ENCODE results near the gene FYB1.

FYB1 gene

DNA sequence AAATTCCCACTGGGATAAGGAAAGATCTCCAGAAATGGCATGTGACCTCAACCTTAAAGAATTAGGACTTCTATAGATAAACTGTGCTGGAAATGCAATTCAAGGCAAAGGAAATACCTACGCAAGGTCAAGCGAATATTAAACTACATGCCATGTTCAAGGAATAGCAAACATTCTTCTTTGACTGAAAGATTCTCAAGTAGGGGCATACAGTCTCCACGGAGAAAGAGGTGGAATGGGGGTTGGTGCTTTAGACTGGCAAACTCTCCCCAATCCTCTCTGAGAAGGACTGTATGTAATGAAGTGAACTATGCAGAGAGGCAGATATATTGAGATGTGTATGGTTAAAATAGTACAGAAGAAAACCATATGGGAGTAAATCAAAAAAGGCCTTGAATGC, 151.3 kb downstream of the FYB1 start:
- Mint-ChIP-seq H3K4me1 (peaks cover 36% of the 10 kb centered on the region), H3K27me3 (no peaks in the 10 kb centered on the region), H3K4me3 (no peak overlapping the region), H3K27ac (no peak overlapping the region), H3K9me3 (peaks cover 27% of the 10 kb centered on the region in 2 donors)
- ATAC-seq (no peak), DNase-seq (no peak)

DNA sequence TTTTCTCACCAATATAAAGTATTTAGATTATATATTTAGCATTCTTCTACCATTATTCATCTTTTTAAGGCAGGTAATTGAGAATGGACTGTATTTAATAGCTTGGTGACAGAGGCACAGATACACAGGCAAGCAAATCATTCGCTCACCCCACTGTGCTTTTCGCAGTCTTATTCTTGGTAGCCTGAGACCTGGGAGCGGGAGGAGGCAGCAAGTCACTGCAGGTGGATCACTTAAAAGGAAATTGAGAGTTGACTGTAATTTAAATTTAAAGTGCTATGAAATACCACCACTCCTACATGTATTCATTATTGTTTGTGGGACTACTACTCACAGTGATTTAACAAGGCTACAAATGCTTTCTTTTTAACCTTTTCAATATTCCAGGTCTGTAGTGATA, 154.9 kb downstream of the FYB1 start:
- H3K27me3 Mint-ChIP-seq: no peaks in the 10 kb centered on the region
- ATAC-seq: no peak
- peaks cover 58% of the 10 kb centered on the region for H3K4me1 Mint-ChIP-seq
- peaks cover 27% of the 10 kb centered on the region in 2 donors for H3K9me3 Mint-ChIP-seq
- no peak overlapping the region for H3K27ac Mint-ChIP-seq
- DNase-seq: no peak
- H3K4me3 Mint-ChIP-seq: no peak overlapping the region

DNA sequence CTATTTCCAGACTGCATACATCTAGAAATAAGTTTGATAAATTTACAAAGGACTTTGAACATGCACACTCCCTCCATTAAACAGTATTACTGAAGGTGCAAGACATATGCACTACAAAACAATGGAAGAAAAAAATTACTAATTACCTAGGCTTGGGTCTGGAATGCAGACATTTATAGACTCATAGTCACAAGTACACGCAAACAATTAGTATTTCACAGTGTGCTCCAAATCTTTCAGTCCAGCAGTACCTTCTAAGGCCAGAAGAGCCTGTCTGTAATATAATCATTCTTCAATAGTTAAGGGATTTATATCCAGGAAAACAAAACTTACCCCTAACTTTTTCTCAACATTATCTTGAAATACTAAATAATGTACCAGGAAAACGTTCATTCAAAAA, 156.3 kb downstream of the FYB1 start:
- no peak overlapping the region for H3K27ac Mint-ChIP-seq
- H3K4me1 Mint-ChIP-seq: peaks cover 67% of the 10 kb centered on the region
- H3K27me3 Mint-ChIP-seq: no peaks in the 10 kb centered on the region
- ATAC-seq (no peak), DNase-seq (no peak)
- H3K4me3 Mint-ChIP-seq: no peak overlapping the region
- H3K9me3 Mint-ChIP-seq: peaks cover 27% of the 10 kb centered on the region in 2 donors

DNA sequence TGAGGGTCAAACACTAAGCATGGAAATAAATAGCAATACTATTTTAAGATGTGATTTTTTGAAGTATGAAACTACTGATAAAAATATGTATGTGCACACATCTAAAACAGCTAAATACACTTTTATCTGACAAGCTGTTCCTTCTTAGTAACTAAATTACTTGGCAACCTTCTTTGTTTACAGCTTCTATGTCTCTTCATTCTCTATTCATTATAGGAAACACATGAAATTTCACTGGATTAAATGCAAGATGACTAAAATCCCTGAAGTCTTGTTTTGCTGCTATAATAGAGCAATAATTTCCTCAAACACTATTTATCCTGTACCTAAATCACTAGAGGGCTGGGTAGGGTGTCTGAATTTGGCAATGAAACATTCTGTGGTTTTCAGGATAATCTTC, 156.8 kb downstream of the FYB1 start:
- Mint-ChIP-seq H3K4me1 (peaks cover 67% of the 10 kb centered on the region), H3K27ac (no peak overlapping the region), H3K9me3 (peaks cover 22 to 23% of the 10 kb centered on the region in 2 donors), H3K27me3 (no peaks in the 10 kb centered on the region), H3K4me3 (no peak overlapping the region)
- ATAC-seq (no peak), DNase-seq (no peak)

DNA sequence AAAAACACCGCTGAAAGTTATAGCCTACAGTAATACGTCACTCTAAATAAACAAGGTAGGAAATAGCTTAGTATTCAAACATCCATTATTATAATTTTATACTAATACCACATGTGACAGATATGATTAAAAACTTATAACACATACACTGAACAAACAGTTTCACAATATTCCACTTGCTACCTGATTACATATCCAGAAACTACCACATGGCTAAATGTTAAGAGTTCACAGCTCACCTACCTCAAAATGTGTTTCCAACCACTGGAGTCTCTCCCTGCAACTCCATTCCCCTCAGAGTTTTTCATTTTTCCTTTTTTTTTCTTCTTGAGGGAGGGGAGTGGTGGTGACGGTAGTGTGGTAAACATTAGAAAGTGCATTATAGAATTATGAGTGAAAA, 157.3 kb downstream of the FYB1 start:
- Mint-ChIP-seq H3K27ac (peak overlapping the region in 1 of 2 donors; percentile 74), H3K4me3 (no peak overlapping the region), H3K4me1 (peaks cover 67% of the 10 kb centered on the region), H3K27me3 (no peaks in the 10 kb centered on the region), H3K9me3 (peaks cover 18 to 19% of the 10 kb centered on the region in 2 donors)
- no peak for DNase-seq
- no peak for ATAC-seq

DNA sequence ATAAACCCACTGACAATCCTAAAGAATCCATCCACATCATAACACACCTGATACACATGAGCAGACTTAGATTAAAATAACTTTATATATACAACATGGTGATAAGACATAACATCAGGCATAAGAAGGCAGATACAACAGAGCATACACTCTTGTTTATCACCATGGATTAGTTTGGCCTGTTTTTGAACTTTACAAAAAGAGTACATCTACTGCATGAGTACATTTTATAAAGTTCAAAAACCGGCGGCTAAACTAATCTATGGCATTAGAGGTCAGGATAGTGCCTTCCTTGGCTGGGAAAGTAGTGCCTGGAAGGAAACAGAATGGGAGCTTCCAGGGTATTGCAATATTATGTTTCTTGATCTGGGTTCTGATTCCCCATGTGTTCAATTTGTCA, 160.3 kb downstream of the FYB1 start:
- H3K27me3 Mint-ChIP-seq: no peaks in the 10 kb centered on the region
- H3K27ac Mint-ChIP-seq: no peak overlapping the region

DNA sequence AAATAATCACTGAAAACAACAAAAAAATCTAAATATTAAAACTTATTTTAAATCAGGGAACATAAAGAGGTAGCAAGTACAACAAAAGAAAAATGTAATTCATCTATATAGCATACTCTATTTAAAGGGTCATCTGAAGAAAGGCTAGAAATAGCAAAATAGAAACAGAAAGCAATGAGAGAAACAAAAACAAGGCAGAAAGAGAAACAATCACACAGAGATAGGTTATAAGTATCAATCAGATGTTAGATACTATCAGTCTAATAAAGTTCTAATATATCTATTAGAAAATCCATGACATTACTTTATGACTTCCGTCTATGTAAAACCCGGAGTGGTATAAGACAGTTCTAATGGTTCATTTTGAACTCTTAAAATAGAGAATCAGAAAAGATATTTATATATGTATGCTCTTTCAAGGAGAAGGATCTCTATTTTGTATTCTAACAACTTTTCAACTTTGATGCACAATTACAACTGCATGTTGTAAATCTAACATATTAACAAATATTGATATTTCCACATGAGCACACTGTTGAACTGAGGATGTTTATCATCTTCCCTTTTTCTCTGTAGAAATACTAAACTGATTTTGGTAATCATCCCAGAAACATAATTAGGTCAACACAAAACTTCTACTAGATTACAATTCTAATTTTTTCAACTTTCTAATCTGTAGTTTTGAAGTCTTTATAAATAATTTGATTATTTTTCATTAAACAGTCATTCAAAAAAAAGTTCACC, 161.0 kb downstream of the FYB1 start:
- Mint-ChIP-seq H3K27ac (no peak overlapping the region), H3K4me3 (peak overlapping the region; percentile 48 to 69), H3K9me3 (no peaks in the 10 kb centered on the region), H3K27me3 (no peaks in the 10 kb centered on the region), H3K4me1 (peaks cover 62% of the 10 kb centered on the region)
- no peak for DNase-seq
- no peak for ATAC-seq

More for the DNA sequence above, 160.3 kb downstream of the FYB1 start:
- H3K9me3 Mint-ChIP-seq: no peaks in the 10 kb centered on the region
- H3K4me3 Mint-ChIP-seq: peak overlapping the region in 1 of 2 donors; percentile 8
- ATAC-seq (no peak), DNase-seq (no peak)
- peaks cover 65% of the 10 kb centered on the region for H3K4me1 Mint-ChIP-seq

DNA sequence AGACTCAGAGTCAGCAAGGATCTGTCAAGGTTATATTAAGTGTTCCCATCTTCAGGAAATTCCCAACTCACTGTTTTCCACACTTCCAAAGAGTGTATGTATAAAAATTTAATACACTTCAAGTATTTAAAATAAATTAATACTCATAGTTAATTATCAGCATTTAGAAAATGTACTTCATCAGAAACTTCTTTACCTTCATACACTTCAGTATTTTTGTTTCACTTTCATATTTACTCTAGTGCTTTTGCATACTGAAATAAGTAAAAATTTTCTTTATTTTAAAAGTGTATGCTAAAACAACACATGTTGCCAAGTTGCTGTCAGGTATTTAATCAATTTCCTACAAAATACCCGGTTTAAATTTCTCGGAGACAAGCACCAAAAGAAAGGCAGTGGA, 161.6 kb downstream of the FYB1 start:
- peak overlapping the region; percentile 48 to 69 for H3K4me3 Mint-ChIP-seq
- H3K27ac Mint-ChIP-seq: no peak overlapping the region
- DNase-seq (no peak), ATAC-seq (no peak)
- H3K4me1 Mint-ChIP-seq: peaks cover 55% of the 10 kb centered on the region
- H3K9me3 Mint-ChIP-seq: no peaks in the 10 kb centered on the region
- no peaks in the 10 kb centered on the region for H3K27me3 Mint-ChIP-seq

DNA sequence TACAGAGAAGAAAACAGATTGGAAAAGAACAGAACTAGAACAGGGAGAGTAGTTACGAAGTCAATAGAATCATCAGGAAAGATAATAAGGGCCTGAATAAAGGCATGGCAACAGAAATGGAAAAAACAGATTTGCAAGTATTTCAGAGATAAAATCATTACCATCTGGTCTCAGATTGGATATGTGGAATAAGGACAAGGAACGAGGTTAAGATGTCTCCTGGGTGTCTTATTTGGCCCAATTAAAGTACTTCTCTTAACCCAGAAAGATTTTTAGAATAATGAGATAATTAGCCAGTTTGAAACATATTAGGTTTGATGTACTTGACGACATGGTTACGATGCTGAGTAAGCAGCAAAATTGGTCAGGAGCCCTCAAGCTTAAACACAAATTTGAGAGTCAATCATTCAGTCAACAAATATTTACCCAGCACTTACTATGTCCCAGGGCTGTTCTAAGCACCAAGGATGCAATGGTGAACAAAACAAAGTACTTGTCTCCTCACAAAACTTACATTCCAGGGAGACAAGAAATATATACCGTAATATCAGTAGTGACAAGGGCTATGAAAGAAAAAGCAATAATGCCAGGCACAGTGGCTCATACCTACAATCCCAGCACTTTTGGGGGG, 163.5 kb downstream of the FYB1 start:
- no peaks in the 10 kb centered on the region for H3K27me3 Mint-ChIP-seq
- no peak overlapping the region for H3K4me3 Mint-ChIP-seq
- no peaks in the 10 kb centered on the region for H3K9me3 Mint-ChIP-seq
- ATAC-seq (no peak), DNase-seq (no peak)
- peaks cover 43% of the 10 kb centered on the region for H3K4me1 Mint-ChIP-seq
- no peak overlapping the region for H3K27ac Mint-ChIP-seq

Measured in stimulated activated naive CD8-positive, alpha-beta T cell treated with anti-CD3 and anti-CD28 coated beads, Interleukin-15, amount 100 ng/mL, for 72 hours (primary cell).